ENCODE data around the gene SCYGR7. TPM values are rescaled to one million over a fixed set of nuclear protein-coding genes. Genes with fewer than 3 reads are reported as not detected.

The SCYGR7 gene
- total and polyA plus RNA-seq, 2 donors (not counting 1 experiment from before 2014, with no cell fraction given), result not detected

- peaks cover 28% of the 10 kb centered on the region for H3K27me3 Mint-ChIP-seq
- no peak for DNase-seq
- Histone ChIP-seq H3K27me3 (replicated peaks in 1 of 4; ENCODE audit: control extremely low read depth in 1 of 4, control insufficient read depth in 3 of 4, insufficient read depth in 4 of 4, low read length in 3 of 4) (peaks cover 0 to 11% (median 7%) of the 10 kb centered on the region in 4 experiments), H3K27ac (ENCODE audit: low read length in 2 of 2) (no peak within 1 kb of the TSS), H3K4me3 (ENCODE audit: control extremely low read depth in 1 of 5, extremely low read depth in 1 of 5, insufficient read depth in 1 of 5, low read depth in 2 of 5, low read length in 4 of 5) (no peak within 1 kb of the TSS), H3K36me3 (replicated peaks in 1 of 2; ENCODE audit: control extremely low read depth in 1 of 2, control insufficient read depth in 1 of 2, extremely low read depth in 1 of 2, insufficient read depth in 2 of 2, low read length in 1 of 2) (no peaks in the 10 kb centered on the region), H3K9ac (ENCODE audit: low read length) (no peak within 1 kb of the TSS), H2AFZ (ENCODE audit: insufficient read depth, low read depth, low read length, poor library complexity, severe bottlenecking) (peak within 1 kb of the TSS; percentile 16), H4K20me1 (ENCODE audit: control insufficient read depth, insufficient read depth, low read length, poor library complexity, severe bottlenecking) (no peaks in the 10 kb centered on the region), H3K4me2 (replicated peaks; ENCODE audit: low read depth, low read length, poor library complexity, severe bottlenecking) (peak within 1 kb of the TSS; percentile 48), H3K9me3 (ENCODE audit: control extremely low read depth in 1 of 3, control insufficient read depth in 2 of 3, insufficient read depth in 1 of 3, low read length in 2 of 3) (peaks cover 0 to 6% (median 0%) of the 10 kb centered on the region in 3 donors), H3K4me1 (ENCODE audit: control insufficient read depth in 2 of 2, insufficient read depth in 2 of 2, low read length in 2 of 2) (peaks cover 5% of the 10 kb centered on the region in 2 donors), H3K79me2 (ENCODE audit: control insufficient read depth, insufficient read depth, low read length) (no peaks in the 10 kb centered on the region)
- peaks cover 2% of the 10 kb centered on the region for H3K4me1 Mint-ChIP-seq
- no peaks in the 10 kb centered on the region for H3K9me3 Mint-ChIP-seq (ENCODE audit: insufficient read depth)
- CTCF ChIA-PET, result no interaction called here
- no peak within 1 kb of the TSS for H3K4me3 Mint-ChIP-seq
- intact Hi-C loops (cut with micrococcal nuclease), result no loop called here
- TF ChIP-seq EZH2 (IDR thresholded peaks at IDR 0.05; ENCODE audit: borderline replicate concordance, insufficient read depth, low read depth, low read length, poor library complexity, severe bottlenecking), result no peak
- 19% methylated on average over 32 of the region's 35 CpGs for WGBS (ENCODE audit: insufficient coverage)
- no peak within 1 kb of the TSS for H3K27ac Mint-ChIP-seq
- POLR2A ChIA-PET, result no interaction called here
- no peak for ATAC-seq (ENCODE audit: low read depth)
Measured at GRCh38 chr2:227717687-227718567, 10.2 kb upstream of the SCYGR7 start, which contains the start of gene SLC19A3. SLC19A3 (minus strand) TSS chr2:227718028; CDS start chr2:227702318, 15,710 bp downstream.

DNA sequence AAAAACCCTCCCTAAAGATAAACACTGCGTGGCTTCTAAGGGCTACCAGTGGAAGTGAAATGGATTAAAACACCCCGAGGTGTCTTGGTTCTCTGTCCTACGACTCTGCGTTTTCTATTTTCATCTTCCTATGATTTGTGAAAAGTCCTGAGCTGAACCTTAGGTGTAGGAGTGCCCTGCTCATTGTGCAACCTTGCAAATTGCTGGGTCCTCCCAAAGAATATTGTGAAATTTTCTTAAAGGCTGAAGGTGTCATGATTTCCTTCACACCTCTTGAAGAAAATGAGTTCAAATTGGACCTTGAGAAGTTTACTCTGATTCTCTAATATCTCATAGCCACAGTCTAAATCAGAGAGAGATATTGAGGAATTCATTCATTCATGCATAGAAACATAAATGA, 8.5 kb upstream of the SCYGR7 start:
- H4K20me1 ChIP-seq (ENCODE audit: control insufficient read depth, insufficient read depth, low read length, poor library complexity, severe bottlenecking), result no peaks in the 10 kb centered on the region
- ATAC-seq (ENCODE audit: low read depth), result no peak
- H3K27me3 ChIP-seq (replicated peaks in 1 of 4; ENCODE audit: control extremely low read depth in 1 of 4, control insufficient read depth in 3 of 4, insufficient read depth in 4 of 4, low read length in 3 of 4), result peaks cover 0 to 11% (median 7%) of the 10 kb centered on the region in 4 experiments
- peaks cover 0 to 6% (median 0%) of the 10 kb centered on the region in 3 donors for H3K9me3 ChIP-seq (ENCODE audit: control extremely low read depth in 1 of 3, control insufficient read depth in 2 of 3, insufficient read depth in 1 of 3, low read length in 2 of 3)
- POLR2A ChIA-PET, result no interaction called here
- intact Hi-C loops (cut with micrococcal nuclease), result no loop called here
- no peaks in the 10 kb centered on the region for H3K9me3 Mint-ChIP-seq (ENCODE audit: insufficient read depth)
- DNase-seq, result no peak
- no peak overlapping the region for H2AFZ ChIP-seq (ENCODE audit: insufficient read depth, low read depth, low read length, poor library complexity, severe bottlenecking)
- no peak overlapping the region for H3K4me2 ChIP-seq (replicated peaks; ENCODE audit: low read depth, low read length, poor library complexity, severe bottlenecking)
- no peak overlapping the region for H3K27ac Mint-ChIP-seq
- CTCF ChIA-PET, result no interaction called here
- no peaks in the 10 kb centered on the region for H3K36me3 ChIP-seq (replicated peaks in 1 of 2; ENCODE audit: control extremely low read depth in 1 of 2, control insufficient read depth in 1 of 2, extremely low read depth in 1 of 2, insufficient read depth in 2 of 2, low read length in 1 of 2)
- H3K4me3 ChIP-seq (ENCODE audit: control extremely low read depth in 1 of 5, extremely low read depth in 1 of 5, insufficient read depth in 1 of 5, low read depth in 2 of 5, low read length in 4 of 5), result no peak overlapping the region
- no CpG with 5 or more reads among the region's 4 CpGs for WGBS (ENCODE audit: insufficient coverage)
- H3K4me1 ChIP-seq (ENCODE audit: control insufficient read depth in 2 of 2, insufficient read depth in 2 of 2, low read length in 2 of 2), result peaks cover 5% of the 10 kb centered on the region in 2 donors
- no peaks in the 10 kb centered on the region for H3K79me2 ChIP-seq (ENCODE audit: control insufficient read depth, insufficient read depth, low read length)
- H3K4me1 Mint-ChIP-seq, result peaks cover 2% of the 10 kb centered on the region
- H3K27me3 Mint-ChIP-seq, result peaks cover 28% of the 10 kb centered on the region
- TF ChIP-seq EZH2 (IDR thresholded peaks at IDR 0.05; ENCODE audit: borderline replicate concordance, insufficient read depth, low read depth, low read length, poor library complexity, severe bottlenecking), result no peak
- TF ChIP-seq, protein P1, sequence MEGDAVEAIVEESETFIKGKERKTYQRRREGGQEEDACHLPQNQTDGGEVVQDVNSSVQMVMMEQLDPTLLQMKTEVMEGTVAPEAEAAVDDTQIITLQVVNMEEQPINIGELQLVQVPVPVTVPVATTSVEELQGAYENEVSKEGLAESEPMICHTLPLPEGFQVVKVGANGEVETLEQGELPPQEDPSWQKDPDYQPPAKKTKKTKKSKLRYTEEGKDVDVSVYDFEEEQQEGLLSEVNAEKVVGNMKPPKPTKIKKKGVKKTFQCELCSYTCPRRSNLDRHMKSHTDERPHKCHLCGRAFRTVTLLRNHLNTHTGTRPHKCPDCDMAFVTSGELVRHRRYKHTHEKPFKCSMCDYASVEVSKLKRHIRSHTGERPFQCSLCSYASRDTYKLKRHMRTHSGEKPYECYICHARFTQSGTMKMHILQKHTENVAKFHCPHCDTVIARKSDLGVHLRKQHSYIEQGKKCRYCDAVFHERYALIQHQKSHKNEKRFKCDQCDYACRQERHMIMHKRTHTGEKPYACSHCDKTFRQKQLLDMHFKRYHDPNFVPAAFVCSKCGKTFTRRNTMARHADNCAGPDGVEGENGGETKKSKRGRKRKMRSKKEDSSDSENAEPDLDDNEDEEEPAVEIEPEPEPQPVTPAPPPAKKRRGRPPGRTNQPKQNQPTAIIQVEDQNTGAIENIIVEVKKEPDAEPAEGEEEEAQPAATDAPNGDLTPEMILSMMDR (IDR thresholded peaks at IDR 0.05), result no peak
- H3K27ac ChIP-seq (ENCODE audit: low read length in 2 of 2), result no peak overlapping the region
- no peak overlapping the region for H3K9ac ChIP-seq (ENCODE audit: low read length)
- no peak overlapping the region for H3K4me3 Mint-ChIP-seq

All from B cell (primary cell).